ENCODE measurements around the gene P2RX6. TPM values are rescaled to one million over a fixed set of nuclear protein-coding genes. Genes with fewer than 3 reads are reported as not detected.

Gene P2RX6
- total and polyA plus RNA-seq, 2 of the 4 experiments (the other 2 are of a cell fraction): 0.90 to 1.6 TPM

DNA sequence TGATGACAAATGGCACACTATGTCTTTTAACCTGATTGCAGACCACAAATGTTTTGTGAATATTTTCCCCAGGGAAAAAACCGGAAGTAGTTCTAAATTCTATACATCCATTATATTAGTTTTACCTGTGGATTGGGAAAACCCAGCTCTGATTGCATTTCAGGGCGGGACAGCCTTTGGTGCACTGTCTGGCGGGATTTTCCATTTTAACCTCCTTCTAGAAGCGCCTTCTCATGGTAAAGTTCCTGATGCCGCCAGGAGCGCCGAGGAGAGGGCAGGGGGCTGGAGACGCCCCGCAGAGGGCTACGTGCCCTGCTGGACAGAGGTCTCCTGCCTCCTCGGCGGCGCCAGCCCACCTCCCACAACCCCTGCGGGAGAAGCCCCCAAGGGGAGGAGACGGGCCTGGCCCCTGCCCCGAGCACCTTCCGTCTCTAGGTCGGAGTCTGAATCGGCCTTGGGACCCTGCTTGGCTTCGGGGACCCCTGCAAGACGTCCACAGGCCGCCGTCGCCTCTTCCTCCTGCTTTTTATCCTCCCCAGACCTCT lies 1.2 kb upstream of the P2RX6 start:
- Histone ChIP-seq H2BK20ac (ENCODE audit: low read depth, low read length) (no peak overlapping the region), H2BK120ac (ENCODE audit: low read depth, low read length) (no peak overlapping the region), H3K14ac (replicated peaks; ENCODE audit: low read depth, low read length) (no peak overlapping the region), H3K9me1 (ENCODE audit: insufficient read depth, low read length) (peaks cover 10% of the 10 kb centered on the region; the same call in 1 of the 2 replicates), H4K20me1 (ENCODE audit: insufficient read depth, low read length) (peaks cover 4% of the 10 kb centered on the region; the same call in 1 of the 2 replicates), H3K9me3 (ENCODE audit: control insufficient read depth, insufficient read depth, low read length) (no peaks in the 10 kb centered on the region), H3K4ac (ENCODE audit: low read depth, low read length) (0 out of 2 replicates have a peak overlapping the region, but pooled peaks have one; percentile 26), H3K9ac (ENCODE audit: low read depth, low read length) (peak overlapping the region; percentile 55), H2BK5ac (ENCODE audit: low read depth, low read length, poor library complexity, severe bottlenecking) (no peak overlapping the region), H3K36me3 (ENCODE audit: control insufficient read depth, insufficient read depth, low read length) (no peaks in the 10 kb centered on the region), H3K4me2 (ENCODE audit: low read depth, low read length) (peak overlapping the region; percentile 85), H2AK5ac (ENCODE audit: low read depth, low read length) (no peak overlapping the region), H2AK9ac (replicated peaks; ENCODE audit: low read depth, low read length, poor library complexity) (peak overlapping the region; percentile 38), H3K4me3 (ENCODE audit: insufficient read depth, low read depth, low read length) (peak overlapping the region; percentile 52), H2AFZ (replicated peaks; ENCODE audit: low read length, poor library complexity) (peak overlapping the region; percentile 100), H3K27ac (ENCODE audit: insufficient read depth, low read length) (peak overlapping the region; percentile 39; the same call in 1 of the 2 replicates), H4K91ac (ENCODE audit: insufficient read depth, low read depth, low read length) (no peak overlapping the region), H3K23ac (ENCODE audit: low read depth, low read length) (no peak overlapping the region), H3K56ac (ENCODE audit: extremely low read depth, insufficient read depth, low read length) (no peak overlapping the region), H2BK15ac (ENCODE audit: low read depth, low read length) (no peak overlapping the region), H3K4me1 (ENCODE audit: control insufficient read depth, insufficient read depth, low read length) (peaks cover 14% of the 10 kb centered on the region), H3K27me3 (ENCODE audit: control insufficient read depth, insufficient read depth, low read length) (no peaks in the 10 kb centered on the region), H4K5ac (ENCODE audit: low read depth, low read length) (no peak overlapping the region), H3K79me1 (ENCODE audit: low read depth in 1 of 2, low read length in 2 of 2) (0 out of 4 replicates have a peak, but pooled peaks cover 0 to 5% of the 10 kb centered on the region in 2 experiments), H4K8ac (ENCODE audit: low read depth in 2 of 2, low read length in 2 of 2) (peak overlapping the region in 1 of 2 experiments; percentile 81; a peak in 3 of 4 replicates), H3K18ac (ENCODE audit: low read depth, low read length) (no peak overlapping the region)
- TF ChIP-seq MAZ (IDR thresholded peaks at IDR 0.05; ENCODE audit: borderline replicate concordance, low read depth, low read length): no peak
- peak; percentile 72 for TF ChIP-seq POLR2A (IDR thresholded peaks at IDR 0.05; ENCODE audit: low read depth, low read length)
- TF ChIP-seq, protein P1, sequence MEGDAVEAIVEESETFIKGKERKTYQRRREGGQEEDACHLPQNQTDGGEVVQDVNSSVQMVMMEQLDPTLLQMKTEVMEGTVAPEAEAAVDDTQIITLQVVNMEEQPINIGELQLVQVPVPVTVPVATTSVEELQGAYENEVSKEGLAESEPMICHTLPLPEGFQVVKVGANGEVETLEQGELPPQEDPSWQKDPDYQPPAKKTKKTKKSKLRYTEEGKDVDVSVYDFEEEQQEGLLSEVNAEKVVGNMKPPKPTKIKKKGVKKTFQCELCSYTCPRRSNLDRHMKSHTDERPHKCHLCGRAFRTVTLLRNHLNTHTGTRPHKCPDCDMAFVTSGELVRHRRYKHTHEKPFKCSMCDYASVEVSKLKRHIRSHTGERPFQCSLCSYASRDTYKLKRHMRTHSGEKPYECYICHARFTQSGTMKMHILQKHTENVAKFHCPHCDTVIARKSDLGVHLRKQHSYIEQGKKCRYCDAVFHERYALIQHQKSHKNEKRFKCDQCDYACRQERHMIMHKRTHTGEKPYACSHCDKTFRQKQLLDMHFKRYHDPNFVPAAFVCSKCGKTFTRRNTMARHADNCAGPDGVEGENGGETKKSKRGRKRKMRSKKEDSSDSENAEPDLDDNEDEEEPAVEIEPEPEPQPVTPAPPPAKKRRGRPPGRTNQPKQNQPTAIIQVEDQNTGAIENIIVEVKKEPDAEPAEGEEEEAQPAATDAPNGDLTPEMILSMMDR (conservative IDR thresholded peaks at IDR 0.05; ENCODE audit: low read depth, low read length): no peak
- TF ChIP-seq BHLHE40 (IDR thresholded peaks at IDR 0.05; ENCODE audit: low read depth, low read length): no peak
- TF ChIP-seq MAFK (IDR thresholded peaks at IDR 0.05; ENCODE audit: low read depth, low read length): no peak
- ChIA-PET POLR2A (ENCODE audit: unreplicated experiment) (no interaction called here), CTCF (no interaction called here)
- BruUV-seq (replicated peaks): no TSS peak
- DNase-seq (no peak), ATAC-seq (ENCODE audit: low read depth) (no peak; the same call in 1 of the 2 replicates)
- WGBS, 2 experiments (ENCODE audit: extremely low coverage in 2 of 2, insufficient read length in 1 of 2): 0% methylated on average over 6 of the region's 24 CpGs; no CpG with 5 or more reads in 1 of the 2 experiments
- intact Hi-C loops (cut with micrococcal nuclease): loop anchor here (2.0 kb wide), 1 partner anchor 31 kb away; the partner anchor contains the start of gene LRRC74B
- in situ Hi-C loops (cut with MboI; ENCODE audit: low sequenced_read_pairs): loop anchor here (10.0 kb wide), 1 partner anchor 81 kb away; no protein-coding TSS in a partner anchor
- dilution Hi-C loops (cut with HindIII; ENCODE audit: low sequenced_read_pairs, unreplicated experiment): no loop called here
